Loucy (cell line): ENCODE data around the gene FGD5.

Experiments used
- H2AFZ ChIP-seq: fragments of 200-600 bp; sonication (generic); 2 replicates; pipeline ENCODE4 v1.6.0; 2016; ENCODE audit warnings: antibody characterized with exemption, mild to moderate bottlenecking, low read length, moderate library complexity
- H3F3A ChIP-seq: fragments of 200-600 bp; 2 replicates; pipeline ENCODE4 v1.6.0; 2016; ENCODE audit warnings: antibody characterized with exemption, low read depth, mild to moderate bottlenecking
- H3K27me3 ChIP-seq: fragments of 200-600 bp; sonication (generic); 2 replicates; pipeline ENCODE4 v1.6.1; 2014; ENCODE audit warnings: low read length, mild to moderate bottlenecking; ENCODE audit not compliant: insufficient read depth, poor library complexity, severe bottlenecking
- H3K36me3 ChIP-seq: fragments of 200-600 bp; sonication (generic); 2 replicates; pipeline ENCODE4 v1.6.1; 2016; ENCODE audit warnings: low read length; ENCODE audit not compliant: insufficient read depth
- H3K4me1 ChIP-seq: fragments of 200-600 bp; sonication (generic); 2 replicates; pipeline ENCODE4 v1.5.1; 2014; ENCODE audit warnings: low read length, mild to moderate bottlenecking; ENCODE audit not compliant: insufficient read depth, poor library complexity, severe bottlenecking
- H3K4me2 ChIP-seq: fragments of 200-600 bp; sonication (generic); 2 replicates; pipeline ENCODE4 v1.6.0; 2014; ENCODE audit warnings: antibody characterized with exemption, low read length, low read depth, mild to moderate bottlenecking; ENCODE audit not compliant: poor library complexity, severe bottlenecking
- H3K4me3 ChIP-seq: fragments of 200-600 bp; sonication (generic); 2 replicates; pipeline ENCODE4 v1.5.1; 2014; ENCODE audit warnings: low read length, mild to moderate bottlenecking, mixed read lengths; ENCODE audit not compliant: poor library complexity, severe bottlenecking
- H3K79me2 ChIP-seq: fragments of 200-600 bp; sonication (generic); 2 replicates; pipeline ENCODE4 v1.6.1; 2014; ENCODE audit warnings: low read length; ENCODE audit not compliant: insufficient read depth
- H3K9ac ChIP-seq: fragments of 200-600 bp; sonication (generic); 2 replicates; pipeline ENCODE4 v1.6.0; 2014; ENCODE audit warnings: mild to moderate bottlenecking, low read depth, low read length, moderate library complexity; ENCODE audit not compliant: poor library complexity, severe bottlenecking
- H3K9me2 ChIP-seq: fragments of 200-600 bp; sonication (generic); replicated peaks from 2 replicates; pipeline ENCODE4 v1.6.1; 2016; ENCODE audit warnings: low read depth, low read length, mixed read lengths
- H3K9me3 ChIP-seq: fragments of 200-600 bp; sonication (generic); 2 replicates; pipeline ENCODE4 v1.6.1; 2014; ENCODE audit warnings: mild to moderate bottlenecking, antibody characterized with exemption, low read length, low read depth; ENCODE audit not compliant: insufficient read depth
- H4K20me1 ChIP-seq: fragments of 200-600 bp; sonication (generic); 2 replicates; pipeline ENCODE4 v1.6.0; 2014; ENCODE audit warnings: antibody characterized with exemption, low read length, mild to moderate bottlenecking; ENCODE audit not compliant: insufficient read depth, poor library complexity, severe bottlenecking
- EZH2phosphoT487 ChIP-seq: fragments of 200-600 bp; IDR thresholded peaks from 2 replicates; pipeline ENCODE4 v1.6.1; 2018; ENCODE audit warnings: antibody characterized with exemption, mild to moderate bottlenecking, moderate library complexity, borderline replicate concordance
- TF ChIP-seq, protein P1 (sequence below): fragments of 200-600 bp; sonication (generic); conservative IDR thresholded peaks from 2 replicates; pipeline ENCODE4 v1.5.1; 2014; ENCODE audit warnings: mild to moderate bottlenecking, antibody characterized with exemption, low read length

The FGD5 gene

DNA sequence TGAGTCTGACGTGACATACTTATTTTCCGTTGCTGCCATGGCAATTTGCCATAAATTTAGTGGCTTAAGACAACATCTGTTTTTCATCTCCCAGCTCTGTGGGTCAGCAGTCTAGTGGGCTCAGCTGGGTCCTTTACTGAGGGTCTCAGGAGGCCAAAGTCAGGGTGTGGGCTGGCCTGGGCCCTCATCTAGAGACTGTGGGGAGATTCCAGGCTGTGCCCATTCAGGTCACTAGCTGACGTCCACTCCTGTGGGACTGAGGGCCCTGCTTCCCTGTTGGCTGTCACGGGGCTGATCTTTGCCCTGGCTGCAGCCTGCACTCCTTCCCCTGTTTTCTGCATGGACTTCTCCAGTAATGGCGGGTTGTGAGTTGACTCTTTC is 19.1 kb downstream of the FGD5 start:
- Histone ChIP-seq H3K79me2 (no peaks in the 10 kb centered on the region), H3K9me2 (no peaks in the 10 kb centered on the region), H3K9me3 (no peaks in the 10 kb centered on the region), H3F3A (no peaks in the 10 kb centered on the region), H2AFZ (no peak overlapping the region), H3K4me2 (no peak overlapping the region), H3K27me3 (no peaks in the 10 kb centered on the region), H3K9ac (no peak overlapping the region), H3K4me1 (peaks cover 7% of the 10 kb centered on the region), H3K36me3 (no peaks in the 10 kb centered on the region), H3K4me3 (no peak overlapping the region), H4K20me1 (no peaks in the 10 kb centered on the region)
- TF ChIP-seq, protein P1, sequence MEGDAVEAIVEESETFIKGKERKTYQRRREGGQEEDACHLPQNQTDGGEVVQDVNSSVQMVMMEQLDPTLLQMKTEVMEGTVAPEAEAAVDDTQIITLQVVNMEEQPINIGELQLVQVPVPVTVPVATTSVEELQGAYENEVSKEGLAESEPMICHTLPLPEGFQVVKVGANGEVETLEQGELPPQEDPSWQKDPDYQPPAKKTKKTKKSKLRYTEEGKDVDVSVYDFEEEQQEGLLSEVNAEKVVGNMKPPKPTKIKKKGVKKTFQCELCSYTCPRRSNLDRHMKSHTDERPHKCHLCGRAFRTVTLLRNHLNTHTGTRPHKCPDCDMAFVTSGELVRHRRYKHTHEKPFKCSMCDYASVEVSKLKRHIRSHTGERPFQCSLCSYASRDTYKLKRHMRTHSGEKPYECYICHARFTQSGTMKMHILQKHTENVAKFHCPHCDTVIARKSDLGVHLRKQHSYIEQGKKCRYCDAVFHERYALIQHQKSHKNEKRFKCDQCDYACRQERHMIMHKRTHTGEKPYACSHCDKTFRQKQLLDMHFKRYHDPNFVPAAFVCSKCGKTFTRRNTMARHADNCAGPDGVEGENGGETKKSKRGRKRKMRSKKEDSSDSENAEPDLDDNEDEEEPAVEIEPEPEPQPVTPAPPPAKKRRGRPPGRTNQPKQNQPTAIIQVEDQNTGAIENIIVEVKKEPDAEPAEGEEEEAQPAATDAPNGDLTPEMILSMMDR, result no peak
- no peak for TF ChIP-seq EZH2phosphoT487

DNA sequence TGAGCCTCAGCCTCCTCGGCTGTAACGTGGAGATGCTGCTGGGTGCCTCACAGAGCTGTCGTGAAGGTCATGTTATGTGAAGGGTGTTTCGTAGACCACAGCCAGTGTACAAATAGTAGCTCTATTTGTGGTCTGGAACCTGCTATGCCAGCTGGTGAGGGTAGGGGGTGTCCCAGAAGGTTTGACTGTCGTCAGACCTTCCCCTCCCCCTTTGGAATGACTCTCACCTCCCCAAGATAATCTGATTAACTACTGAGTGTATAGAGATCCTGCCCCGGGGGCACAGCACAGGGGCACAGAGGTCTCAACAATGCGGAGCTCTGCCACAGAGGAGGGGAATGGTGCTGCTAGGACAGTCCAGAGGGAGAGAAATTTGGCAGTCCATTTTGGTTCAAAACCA is 20.5 kb downstream of the FGD5 start:
- no peaks in the 10 kb centered on the region for H3K36me3 ChIP-seq

DNA sequence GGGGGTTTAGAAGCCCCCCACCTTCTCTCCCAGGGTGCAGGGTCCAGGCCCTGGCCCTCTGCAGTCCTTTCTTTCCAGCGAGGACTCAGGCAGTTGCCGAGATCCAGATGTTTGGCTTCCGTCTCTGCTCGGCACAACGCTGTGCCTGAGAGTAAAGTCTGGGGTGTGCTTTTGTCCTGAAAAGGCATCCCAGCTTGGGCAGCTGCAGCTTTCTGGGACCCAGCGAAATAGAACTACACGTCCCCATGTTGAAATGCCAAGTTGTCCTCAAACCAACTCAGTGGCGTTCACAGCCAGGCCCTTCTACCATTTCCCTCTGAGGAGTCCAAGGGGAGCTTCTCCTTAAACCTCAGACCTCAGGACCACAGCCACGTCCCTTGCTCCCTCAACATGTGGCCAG is 23.1 kb downstream of the FGD5 start:
- H3K79me2 ChIP-seq, result no peaks in the 10 kb centered on the region
- TF ChIP-seq, protein P1, result no peak
- no peak for TF ChIP-seq EZH2phosphoT487
- no peaks in the 10 kb centered on the region for H3K9me2 ChIP-seq
- no peak overlapping the region for H3K9ac ChIP-seq
- no peak overlapping the region for H3K4me2 ChIP-seq
- H4K20me1 ChIP-seq, result no peaks in the 10 kb centered on the region
- no peaks in the 10 kb centered on the region for H3F3A ChIP-seq
- H2AFZ ChIP-seq, result no peak overlapping the region
- no peaks in the 10 kb centered on the region for H3K27me3 ChIP-seq
- H3K4me1 ChIP-seq, result peaks cover 4% of the 10 kb centered on the region
- no peak overlapping the region for H3K4me3 ChIP-seq
- no peaks in the 10 kb centered on the region for H3K9me3 ChIP-seq
- H3K36me3 ChIP-seq, result no peaks in the 10 kb centered on the region

More for the DNA sequence above, 20.5 kb downstream of the FGD5 start:
- H3K9me2 ChIP-seq, result no peaks in the 10 kb centered on the region
- no peak overlapping the region for H3K9ac ChIP-seq
- H3K4me3 ChIP-seq, result no peak overlapping the region
- H3K4me1 ChIP-seq, result peaks cover 4% of the 10 kb centered on the region
- H3K27me3 ChIP-seq, result no peaks in the 10 kb centered on the region
- no peaks in the 10 kb centered on the region for H4K20me1 ChIP-seq
- H2AFZ ChIP-seq, result peak overlapping the region; percentile 77; the same call in 1 of the 2 replicates
- no peak overlapping the region for H3K4me2 ChIP-seq
- H3K9me3 ChIP-seq, result no peaks in the 10 kb centered on the region
- TF ChIP-seq, protein P1, result 0 out of 2 replicates have a peak, but pooled peaks have one; percentile 18
- no peak for TF ChIP-seq EZH2phosphoT487
- no peaks in the 10 kb centered on the region for H3F3A ChIP-seq
- no peaks in the 10 kb centered on the region for H3K79me2 ChIP-seq
